Brain microvascular endothelial cell (primary cell): ENCODE measurements around the gene ZBTB44.

Experiments
- DNase-seq: peaks from one replicate; pipeline ENCODE4 v3.0.0-alpha.2; 2020
- H3K27ac ChIP-seq: fragments of 250-450 bp; sonication (Bioruptor Pico); 2 replicates; pipeline ENCODE4 v1.5.1; 2020; ENCODE audit warnings: mild to moderate bottlenecking, moderate library complexity
- H3K27me3 ChIP-seq: fragments of 250-450 bp; sonication (Bioruptor Pico); replicated peaks from 2 replicates; pipeline ENCODE4 v1.5.1; 2020; ENCODE audit warnings: mild to moderate bottlenecking
- H3K36me3 ChIP-seq: fragments of 250-450 bp; sonication (Bioruptor Pico); replicated peaks from 2 replicates; pipeline ENCODE4 v1.5.1; 2020; ENCODE audit warnings: mild to moderate bottlenecking
- H3K4me3 ChIP-seq: 2 replicates; pipeline ENCODE4 v1.5.1; 2011; ENCODE audit warnings: low read depth, mild to moderate bottlenecking, control low read depth, low read length, moderate library complexity
- in situ Hi-C: cut with HindIII; loops from 2 replicates; pipeline ENCODE4 v1.10.0; 2017; ENCODE audit warnings: low sequenced_read_pairs, low pct_ligation_motif_present
- TF ChIP-seq, protein P1 (sequence below): IDR thresholded peaks from 2 replicates; pipeline ENCODE4 v1.5.1; 2011; ENCODE audit warnings: low read depth, mild to moderate bottlenecking, moderate library complexity, low read length, control low read depth, inconsistent platforms; ENCODE audit errors: missing control alignments

Gene ZBTB44

GRCh38 chr11:130209954-130210854 is 104.5 kb downstream of the ZBTB44 start:
- Histone ChIP-seq H3K36me3 (no peaks in the 10 kb centered on the region), H3K27ac (no peak overlapping the region), H3K4me3 (no peak overlapping the region), H3K27me3 (peaks cover 13% of the 10 kb centered on the region)
- DNase-seq, result no peak
- in situ Hi-C loops, result loop anchor here (25.0 kb wide), 1 partner anchor 177 kb away; no protein-coding TSS in a partner anchor
- TF ChIP-seq, protein P1, sequence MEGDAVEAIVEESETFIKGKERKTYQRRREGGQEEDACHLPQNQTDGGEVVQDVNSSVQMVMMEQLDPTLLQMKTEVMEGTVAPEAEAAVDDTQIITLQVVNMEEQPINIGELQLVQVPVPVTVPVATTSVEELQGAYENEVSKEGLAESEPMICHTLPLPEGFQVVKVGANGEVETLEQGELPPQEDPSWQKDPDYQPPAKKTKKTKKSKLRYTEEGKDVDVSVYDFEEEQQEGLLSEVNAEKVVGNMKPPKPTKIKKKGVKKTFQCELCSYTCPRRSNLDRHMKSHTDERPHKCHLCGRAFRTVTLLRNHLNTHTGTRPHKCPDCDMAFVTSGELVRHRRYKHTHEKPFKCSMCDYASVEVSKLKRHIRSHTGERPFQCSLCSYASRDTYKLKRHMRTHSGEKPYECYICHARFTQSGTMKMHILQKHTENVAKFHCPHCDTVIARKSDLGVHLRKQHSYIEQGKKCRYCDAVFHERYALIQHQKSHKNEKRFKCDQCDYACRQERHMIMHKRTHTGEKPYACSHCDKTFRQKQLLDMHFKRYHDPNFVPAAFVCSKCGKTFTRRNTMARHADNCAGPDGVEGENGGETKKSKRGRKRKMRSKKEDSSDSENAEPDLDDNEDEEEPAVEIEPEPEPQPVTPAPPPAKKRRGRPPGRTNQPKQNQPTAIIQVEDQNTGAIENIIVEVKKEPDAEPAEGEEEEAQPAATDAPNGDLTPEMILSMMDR, result no peak

- in situ Hi-C loops, result loop anchor here (25.0 kb wide), 1 partner anchor 178 kb away; no protein-coding TSS in a partner anchor
- H3K27me3 ChIP-seq, result peaks cover 7% of the 10 kb centered on the region
- no peak for DNase-seq
- H3K27ac ChIP-seq, result no peak overlapping the region
- no peaks in the 10 kb centered on the region for H3K36me3 ChIP-seq
- H3K4me3 ChIP-seq, result no peak overlapping the region
- TF ChIP-seq, protein P1, result no peak
These were observed 105.4 kb downstream of the ZBTB44 start for GRCh38 chr11:130209128-130209932.

DNA sequence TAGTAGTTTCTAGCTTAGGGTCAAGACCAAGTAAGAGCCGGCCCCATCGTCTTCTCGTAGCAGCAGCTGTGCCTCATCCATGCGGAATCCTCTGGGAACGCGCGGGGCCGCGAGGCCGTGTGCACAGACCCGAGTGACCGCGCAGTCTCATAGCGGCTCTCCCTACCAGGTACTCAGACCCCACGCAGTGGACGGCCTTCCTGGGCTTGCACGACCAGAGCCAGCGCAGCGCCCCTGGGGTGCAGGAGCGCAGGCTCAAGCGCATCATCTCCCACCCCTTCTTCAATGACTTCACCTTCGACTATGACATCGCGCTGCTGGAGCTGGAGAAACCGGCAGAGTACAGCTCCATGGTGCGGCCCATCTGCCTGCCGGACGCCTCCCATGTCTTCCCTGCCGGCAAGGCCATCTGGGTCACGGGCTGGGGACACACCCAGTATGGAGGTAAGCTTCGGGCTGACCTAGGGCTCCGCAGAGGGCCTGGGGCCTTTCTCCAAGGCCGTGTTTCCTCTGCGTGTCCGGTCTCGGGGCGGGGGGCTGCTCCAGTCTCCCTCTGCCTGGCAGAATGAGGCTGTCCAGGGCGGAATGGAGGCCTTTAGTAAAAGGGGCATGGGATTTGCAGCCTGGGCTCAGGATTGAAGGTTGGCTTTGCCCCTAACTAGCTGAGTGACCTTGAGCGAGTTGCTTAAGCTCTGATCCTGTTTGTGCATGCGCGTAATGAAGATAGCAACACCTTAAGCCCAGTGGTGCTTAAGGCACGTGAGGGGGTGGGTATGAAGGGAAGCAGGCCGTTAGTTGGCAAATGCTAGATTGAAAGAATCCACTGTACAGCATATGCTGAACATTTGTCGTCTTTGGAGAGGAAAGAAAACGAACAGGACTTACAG is 106.2 kb downstream of the ZBTB44 start:
- in situ Hi-C loops, result loop anchor here (25.0 kb wide), 1 partner anchor 179 kb away; no protein-coding TSS in a partner anchor
- Histone ChIP-seq H3K36me3 (no peaks in the 10 kb centered on the region), H3K27me3 (peaks cover 7% of the 10 kb centered on the region), H3K27ac (no peak overlapping the region), H3K4me3 (no peak overlapping the region)
- TF ChIP-seq, protein P1, result no peak
- DNase-seq, result no peak

GRCh38 chr11:130206141-130206540 is 108.6 kb downstream of the ZBTB44 start:
- no peak overlapping the region for H3K27ac ChIP-seq
- in situ Hi-C loops, result loop anchor here (25.0 kb wide), 1 partner anchor 181 kb away; no protein-coding TSS in a partner anchor
- H3K36me3 ChIP-seq, result no peaks in the 10 kb centered on the region
- H3K27me3 ChIP-seq, result no peaks in the 10 kb centered on the region
- no peak for DNase-seq
- H3K4me3 ChIP-seq, result no peak overlapping the region
- TF ChIP-seq, protein P1, result no peak

DNA sequence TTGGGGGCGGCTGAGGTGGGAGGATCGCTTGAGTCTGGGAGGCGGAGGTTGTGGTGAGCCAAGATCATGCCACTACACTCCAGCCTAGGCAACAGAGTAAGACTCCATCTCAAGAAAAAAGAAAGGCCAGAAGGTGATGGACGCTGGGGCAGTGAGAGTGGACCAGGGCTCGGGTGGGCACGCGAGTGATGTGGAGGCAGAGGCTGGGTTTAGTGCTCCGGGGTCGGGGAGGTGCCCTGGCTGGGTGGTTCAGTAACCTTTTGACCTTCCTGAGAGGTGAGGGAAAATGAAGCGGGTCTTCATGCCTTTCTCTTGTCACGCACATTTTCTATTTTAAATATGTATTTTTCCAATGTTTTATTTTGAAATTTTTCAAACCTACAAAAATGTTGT is 110.0 kb downstream of the ZBTB44 start:
- Histone ChIP-seq H3K36me3 (no peaks in the 10 kb centered on the region), H3K27me3 (no peaks in the 10 kb centered on the region), H3K27ac (no peak overlapping the region), H3K4me3 (no peak overlapping the region)
- in situ Hi-C loops, result loop anchor here (25.0 kb wide), 1 partner anchor 183 kb away; no protein-coding TSS in a partner anchor
- no peak for DNase-seq
- TF ChIP-seq, protein P1, result no peak
